GM18498 (cell line): ENCODE data around the gene P2RX2.

ENCODE experiments used
- ATAC-seq: cut with Tn5 transposase; IDR thresholded peaks from one replicate; pipeline ENCODE4 v1.9.1; 2021; ENCODE audit warnings: mild to moderate bottlenecking, moderate library complexity; ENCODE audit not compliant: unreplicated experiment

Gene P2RX2

GRCh38 chr12:132658149-132658894 lies 39.7 kb downstream of the P2RX2 start:
- ATAC-seq: no peak

GRCh38 chr12:132659146-132659545 lies 40.6 kb downstream of the P2RX2 start:
- no peak for ATAC-seq

DNA sequence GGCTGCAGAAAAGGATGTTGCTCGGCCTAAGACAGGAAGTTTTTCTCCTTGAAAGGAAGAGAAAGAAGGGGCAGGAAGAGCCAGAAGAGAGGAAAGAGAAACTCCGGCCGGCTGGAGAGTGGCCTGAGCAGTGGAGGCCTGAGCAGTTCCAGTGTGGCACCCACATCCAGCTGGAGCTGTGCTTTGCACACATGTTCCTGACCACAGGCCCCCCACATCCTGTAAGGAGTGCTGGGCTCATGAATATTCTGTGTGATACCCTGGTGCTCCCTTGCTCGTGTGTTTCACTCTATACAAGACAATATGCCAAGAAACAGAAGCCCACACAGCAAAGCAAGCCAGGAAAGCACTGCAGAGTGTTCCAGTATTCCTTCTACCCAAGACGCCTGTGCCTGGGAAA lies 41.5 kb downstream of the P2RX2 start:
- no peak for ATAC-seq

DNA sequence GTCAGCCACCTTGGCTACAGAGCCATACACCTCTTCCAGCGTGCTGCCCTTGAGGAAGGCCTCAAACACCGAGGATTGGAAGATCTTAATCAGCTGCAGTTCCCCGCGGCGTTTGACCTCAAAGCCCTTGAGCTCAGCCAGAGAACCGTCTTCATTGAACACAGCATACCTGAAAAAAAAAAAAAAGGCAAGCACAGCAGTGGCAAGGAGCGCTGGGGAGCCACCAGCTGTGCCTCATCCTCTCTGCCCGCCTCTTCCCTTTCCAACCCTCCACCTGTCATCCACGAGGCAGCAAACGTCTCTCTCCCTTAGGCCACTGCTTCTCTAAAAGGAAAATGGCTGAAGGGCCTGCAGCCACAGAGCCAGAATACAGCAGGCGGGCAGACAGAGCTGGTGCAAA lies 42.4 kb downstream of the P2RX2 start:
- ATAC-seq: no peak

- ATAC-seq: no peak
Observed at GRCh38 chr12:132661972-132662371, 43.4 kb downstream of the P2RX2 start.

GRCh38 chr12:132662901-132663755 lies 44.6 kb downstream of the P2RX2 start:
- ATAC-seq: no peak

GRCh38 chr12:132664206-132665148 lies 45.9 kb downstream of the P2RX2 start:
- no peak for ATAC-seq

- ATAC-seq: no peak
Observed at GRCh38 chr12:132665149-132665491, 46.5 kb downstream of the P2RX2 start.

GRCh38 chr12:132665794-132666193 lies 47.2 kb downstream of the P2RX2 start:
- ATAC-seq: no peak

GRCh38 chr12:132668191-132669088 lies 49.9 kb downstream of the P2RX2 start:
- no peak for ATAC-seq

GRCh38 chr12:132669166-132669879 lies 50.7 kb downstream of the P2RX2 start:
- no peak for ATAC-seq
